ENCODE measurements around the gene EIF3I.

EIF3I gene

GRCh38 chr1:32179193-32179442, 43.1 kb upstream of the EIF3I start:
- no peaks in the 10 kb centered on the region for H3F3A ChIP-seq (ENCODE audit: insufficient read depth, low read length)
- H3K27ac ChIP-seq (ENCODE audit: low read depth, low read length, poor library complexity, severe bottlenecking): peak overlapping the region; percentile 68
- H3K36me3 ChIP-seq (ENCODE audit: insufficient read depth, low read length): peaks cover 40% of the 10 kb centered on the region
- H3K4me2 ChIP-seq (ENCODE audit: low read length): peak overlapping the region; percentile 73
- no peaks in the 10 kb centered on the region for H3K9me3 ChIP-seq (ENCODE audit: low read length)
- no peaks in the 10 kb centered on the region for H4K20me1 ChIP-seq (ENCODE audit: insufficient read depth, low read length)
- no peak overlapping the region for H2AFZ ChIP-seq (ENCODE audit: low read length)
- H3K79me2 ChIP-seq (ENCODE audit: insufficient read depth, low read length): peaks cover 22% of the 10 kb centered on the region
- peak overlapping the region; percentile 79 for H3K4me3 ChIP-seq (ENCODE audit: low read depth, low read length, poor library complexity, severe bottlenecking)
- peak overlapping the region; percentile 87 for H3K9ac ChIP-seq (ENCODE audit: low read length)
- peaks cover 25% of the 10 kb centered on the region for H3K4me1 ChIP-seq (ENCODE audit: insufficient read depth, low read length, severe bottlenecking)
- H3K27me3 ChIP-seq (ENCODE audit: insufficient read depth, low read length): no peaks in the 10 kb centered on the region
- no peaks in the 10 kb centered on the region for H3K9me2 ChIP-seq (ENCODE audit: low read depth, low read length)
- TF ChIP-seq CTCF (IDR thresholded peaks at IDR 0.05; ENCODE audit: low read length): no peak
- no peak for TF ChIP-seq EZH2 (IDR thresholded peaks at IDR 0.05; ENCODE audit: borderline replicate concordance, low read length)

- H2AFZ ChIP-seq (ENCODE audit: low read length): no peak within 1 kb of the TSS
- no peaks in the 10 kb centered on the region for H3F3A ChIP-seq (ENCODE audit: insufficient read depth, low read length)
- H3K9me3 ChIP-seq (ENCODE audit: low read length): no peaks in the 10 kb centered on the region
- H3K36me3 ChIP-seq (ENCODE audit: insufficient read depth, low read length): peaks cover 43% of the 10 kb centered on the region
- TF ChIP-seq EZH2 (IDR thresholded peaks at IDR 0.05; ENCODE audit: borderline replicate concordance, low read length): no peak
- no peak for TF ChIP-seq CTCF (IDR thresholded peaks at IDR 0.05; ENCODE audit: low read length)
- no peaks in the 10 kb centered on the region for H3K27me3 ChIP-seq (ENCODE audit: insufficient read depth, low read length)
- peak within 1 kb of the TSS; percentile 87 for H3K9ac ChIP-seq (ENCODE audit: low read length)
- peak within 1 kb of the TSS; percentile 79 for H3K4me3 ChIP-seq (ENCODE audit: low read depth, low read length, poor library complexity, severe bottlenecking)
- no peaks in the 10 kb centered on the region for H3K9me2 ChIP-seq (ENCODE audit: low read depth, low read length)
- H3K4me1 ChIP-seq (ENCODE audit: insufficient read depth, low read length, severe bottlenecking): peaks cover 25% of the 10 kb centered on the region
- H3K4me2 ChIP-seq (ENCODE audit: low read length): peak within 1 kb of the TSS; percentile 73
- H3K27ac ChIP-seq (ENCODE audit: low read depth, low read length, poor library complexity, severe bottlenecking): peak within 1 kb of the TSS; percentile 68
- peaks cover 22% of the 10 kb centered on the region for H3K79me2 ChIP-seq (ENCODE audit: insufficient read depth, low read length)
- no peaks in the 10 kb centered on the region for H4K20me1 ChIP-seq (ENCODE audit: insufficient read depth, low read length)
These were observed 42.6 kb upstream of the EIF3I start, which contains the start of gene TXLNA for GRCh38 chr1:32179443-32180185. Gene TXLNA, plus strand, starts transcription at chr1:32179675. Its CDS starts 671 bp downstream, at chr1:32180346.

GRCh38 chr1:32180186-32181060, 41.8 kb upstream of the EIF3I start:
- Histone ChIP-seq H3K9me2 (ENCODE audit: low read depth, low read length) (no peaks in the 10 kb centered on the region), H3K4me2 (ENCODE audit: low read length) (peak overlapping the region; percentile 73), H3K79me2 (ENCODE audit: insufficient read depth, low read length) (peaks cover 22% of the 10 kb centered on the region), H2AFZ (ENCODE audit: low read length) (no peak overlapping the region), H3K36me3 (ENCODE audit: insufficient read depth, low read length) (peaks cover 42% of the 10 kb centered on the region), H3K9ac (ENCODE audit: low read length) (peak overlapping the region; percentile 87), H3K4me3 (ENCODE audit: low read depth, low read length, poor library complexity, severe bottlenecking) (peak overlapping the region; percentile 79), H3K27ac (ENCODE audit: low read depth, low read length, poor library complexity, severe bottlenecking) (peak overlapping the region; percentile 68), H3K27me3 (ENCODE audit: insufficient read depth, low read length) (no peaks in the 10 kb centered on the region), H3K4me1 (ENCODE audit: insufficient read depth, low read length, severe bottlenecking) (peaks cover 25% of the 10 kb centered on the region), H3K9me3 (ENCODE audit: low read length) (no peaks in the 10 kb centered on the region), H4K20me1 (ENCODE audit: insufficient read depth, low read length) (no peaks in the 10 kb centered on the region), H3F3A (ENCODE audit: insufficient read depth, low read length) (no peaks in the 10 kb centered on the region)
- TF ChIP-seq EZH2 (IDR thresholded peaks at IDR 0.05; ENCODE audit: borderline replicate concordance, low read length) (no peak), CTCF (IDR thresholded peaks at IDR 0.05; ENCODE audit: low read length) (no peak)

Data from OCI-LY1 (cell line).